HG03064 (cell line): ENCODE results near the gene PSTPIP1.

Experiments used
- ATAC-seq: cut with Tn5 transposase; IDR thresholded peaks from one replicate; pipeline ENCODE4 v1.9.1; 2021; ENCODE audit warnings: low read depth; ENCODE audit not compliant: unreplicated experiment

PSTPIP1 gene

DNA sequence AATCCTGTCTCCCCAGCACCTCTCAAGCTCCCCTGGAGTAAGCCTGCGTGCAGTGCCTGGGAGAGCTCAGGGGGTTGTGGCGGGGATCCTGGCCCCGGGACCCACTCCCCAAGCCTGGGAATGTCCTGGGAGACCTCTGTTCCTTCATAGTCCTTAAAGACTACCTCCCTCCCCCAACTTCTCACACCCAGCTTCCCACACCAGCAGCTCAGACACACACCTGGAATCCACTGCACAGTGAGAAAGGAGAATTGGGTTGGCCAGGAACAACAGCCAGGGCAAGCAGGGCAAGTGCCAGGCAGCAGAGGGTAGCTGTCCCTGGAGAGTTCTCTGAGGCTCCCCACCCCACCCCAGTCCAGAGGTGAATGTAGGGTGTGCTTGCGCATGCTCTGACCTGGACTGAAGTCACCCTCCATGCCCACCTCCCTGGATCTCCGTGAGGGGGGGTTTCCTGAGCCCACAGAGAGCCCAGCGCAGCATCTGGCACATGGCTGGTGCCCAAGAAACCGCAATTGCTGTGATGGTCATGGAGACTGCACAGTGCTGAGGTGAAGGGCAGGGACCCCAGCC, 22.2 kb downstream of the PSTPIP1 start:
- no peak for ATAC-seq

DNA sequence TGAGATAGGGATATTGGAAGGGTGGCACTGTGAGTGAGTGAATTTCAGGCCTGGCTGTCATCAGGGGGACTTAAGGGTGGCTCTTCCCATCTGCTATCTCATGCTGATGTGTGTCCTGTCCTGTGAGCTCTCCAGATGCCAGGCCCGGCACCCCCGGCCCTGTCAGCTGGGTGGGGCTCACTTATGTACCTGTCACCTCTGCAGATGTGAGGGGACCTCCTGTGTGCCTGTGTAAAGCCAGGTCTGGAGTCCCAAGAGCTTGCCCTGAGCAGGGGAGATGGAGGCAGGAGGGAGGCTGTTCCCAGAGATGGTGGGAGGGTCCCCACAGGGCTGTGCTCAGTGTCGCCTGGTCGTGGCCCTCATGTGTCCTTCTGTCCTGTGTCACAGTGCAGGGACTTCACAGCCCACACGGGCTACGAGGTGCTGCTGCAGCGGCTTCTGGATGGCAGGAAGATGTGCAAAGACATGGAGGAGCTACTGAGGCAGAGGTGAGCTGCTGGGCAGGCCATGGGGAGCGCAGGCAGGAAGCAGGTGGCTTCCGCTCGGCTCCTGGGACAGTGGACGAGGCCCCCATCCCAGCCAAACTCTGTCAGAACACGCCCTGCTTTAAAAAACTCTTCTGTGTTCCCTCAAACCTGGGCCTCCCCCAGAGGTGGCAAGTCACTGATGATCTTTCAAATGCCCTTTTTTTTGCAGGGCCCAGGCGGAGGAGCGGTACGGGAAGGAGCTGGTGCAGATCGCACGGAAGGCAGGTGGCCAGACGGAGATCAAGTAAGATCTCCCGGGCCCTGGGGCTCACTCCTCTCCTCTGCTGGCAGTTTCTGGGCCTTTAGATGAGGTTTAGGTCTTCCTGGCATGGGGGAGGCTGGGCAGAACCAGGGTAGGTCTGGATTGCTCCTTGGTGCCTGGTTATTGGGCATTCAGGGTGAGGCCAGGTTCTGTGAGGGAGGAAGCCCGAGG, 23.1 kb downstream of the PSTPIP1 start:
- no peak for ATAC-seq

DNA sequence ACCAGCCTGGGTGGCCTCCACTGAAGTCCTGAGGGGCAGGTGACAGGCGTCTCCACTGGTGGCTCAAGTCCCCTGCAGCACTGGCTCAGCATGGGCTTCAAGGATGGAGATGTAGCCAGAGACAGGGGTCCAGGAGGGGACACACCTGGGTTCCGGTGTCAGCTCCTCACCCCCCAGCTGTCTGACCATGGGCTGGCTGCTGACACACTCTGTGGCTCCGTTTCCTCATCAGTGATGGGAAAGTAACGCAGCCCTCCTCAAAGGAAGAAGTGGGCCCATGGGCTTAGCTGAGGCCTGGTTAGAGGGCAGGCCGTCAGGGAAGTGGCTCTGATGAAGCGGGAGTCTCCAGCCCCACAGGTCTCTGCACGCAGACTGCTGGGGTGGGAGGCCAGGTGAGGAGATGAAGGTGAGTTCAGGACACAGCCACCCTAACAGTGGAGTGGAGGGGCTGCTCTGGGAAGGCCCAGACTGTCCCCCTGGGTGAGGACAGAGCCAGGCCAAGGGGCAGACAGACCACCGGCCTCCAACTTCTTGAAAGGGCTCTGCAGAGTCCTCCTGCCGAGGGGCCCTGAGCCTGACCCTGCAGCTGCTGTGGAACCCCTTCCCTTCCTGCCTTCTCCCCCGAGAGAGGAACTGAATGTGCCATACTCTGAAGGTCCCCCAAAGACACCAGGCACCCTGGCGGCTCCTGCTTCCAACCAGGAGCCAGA, 24.0 kb downstream of the PSTPIP1 start:
- no peak for ATAC-seq

DNA sequence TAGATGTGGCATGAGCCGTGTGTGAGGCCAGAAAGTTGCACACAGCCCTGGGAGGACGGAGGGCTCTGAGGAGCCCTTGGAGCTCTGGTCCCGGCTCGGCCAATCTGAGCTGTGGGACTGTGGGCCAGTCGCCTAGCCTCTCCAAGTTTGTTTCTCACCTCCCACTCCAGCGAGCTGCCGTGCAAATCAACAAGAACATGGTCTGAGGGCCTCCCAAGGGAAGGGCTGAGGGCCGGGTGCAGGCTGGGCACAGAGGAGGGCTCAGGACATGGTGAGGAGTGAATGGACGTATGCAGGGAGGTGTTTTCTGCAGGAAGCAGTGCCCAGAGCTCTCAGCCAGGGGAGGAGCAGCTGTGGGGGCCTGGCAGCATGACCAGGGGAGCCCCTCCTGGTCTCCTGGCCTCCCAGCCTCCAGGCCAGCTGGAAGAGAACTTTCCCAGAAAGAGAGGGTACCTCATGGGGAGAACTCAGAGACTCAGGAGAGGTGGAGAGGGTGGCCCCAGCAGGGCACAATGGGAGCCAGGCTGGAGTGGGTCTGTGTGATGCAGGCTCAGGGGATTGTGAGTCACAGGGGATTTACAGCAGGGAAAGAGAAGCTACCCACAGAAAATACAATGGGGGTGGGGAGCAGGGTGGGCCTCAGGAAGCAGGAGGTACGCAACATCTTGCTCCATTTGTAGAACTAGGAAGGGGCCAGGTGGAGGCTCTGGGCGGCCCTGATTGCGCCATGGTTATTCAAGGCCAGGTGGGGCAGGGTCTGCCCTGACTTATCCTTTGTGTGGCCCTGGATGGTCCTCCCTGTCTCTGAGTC, 24.8 kb downstream of the PSTPIP1 start:
- ATAC-seq = no peak

GRCh38 chr15:77020348-77021087, 25.6 kb downstream of the PSTPIP1 start:
- no peak for ATAC-seq

- no peak for ATAC-seq
Measured at GRCh38 chr15:77021088-77021481, 26.2 kb downstream of the PSTPIP1 start.

DNA sequence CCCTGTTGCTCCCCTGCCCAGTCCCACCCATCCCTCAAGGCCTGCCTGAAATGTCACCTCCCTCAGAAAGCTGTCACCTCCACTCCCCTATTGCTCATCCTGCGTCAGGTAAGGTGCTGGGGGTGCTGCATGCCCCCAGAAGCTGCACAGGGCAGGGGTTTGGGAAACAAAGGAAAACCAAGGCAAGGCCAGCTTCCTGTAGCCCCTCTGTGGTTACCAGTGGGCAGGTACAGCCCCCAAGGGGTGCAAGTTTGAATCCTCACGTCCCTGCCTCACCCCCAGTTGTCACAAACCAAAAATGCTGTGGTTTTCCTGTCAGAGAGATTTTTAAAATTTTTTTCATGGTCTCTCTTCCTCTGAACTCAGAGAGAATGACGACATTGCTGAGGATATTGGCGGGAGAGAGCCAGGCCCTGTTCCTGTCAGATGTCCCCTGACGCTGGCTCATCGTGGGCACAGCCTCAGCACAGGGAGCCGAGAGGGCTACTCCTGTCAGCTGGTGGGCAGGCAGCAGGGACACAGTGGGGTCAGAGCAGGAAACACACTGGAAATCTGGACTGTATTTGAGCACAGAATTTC, 27.0 kb downstream of the PSTPIP1 start:
- ATAC-seq = no peak

DNA sequence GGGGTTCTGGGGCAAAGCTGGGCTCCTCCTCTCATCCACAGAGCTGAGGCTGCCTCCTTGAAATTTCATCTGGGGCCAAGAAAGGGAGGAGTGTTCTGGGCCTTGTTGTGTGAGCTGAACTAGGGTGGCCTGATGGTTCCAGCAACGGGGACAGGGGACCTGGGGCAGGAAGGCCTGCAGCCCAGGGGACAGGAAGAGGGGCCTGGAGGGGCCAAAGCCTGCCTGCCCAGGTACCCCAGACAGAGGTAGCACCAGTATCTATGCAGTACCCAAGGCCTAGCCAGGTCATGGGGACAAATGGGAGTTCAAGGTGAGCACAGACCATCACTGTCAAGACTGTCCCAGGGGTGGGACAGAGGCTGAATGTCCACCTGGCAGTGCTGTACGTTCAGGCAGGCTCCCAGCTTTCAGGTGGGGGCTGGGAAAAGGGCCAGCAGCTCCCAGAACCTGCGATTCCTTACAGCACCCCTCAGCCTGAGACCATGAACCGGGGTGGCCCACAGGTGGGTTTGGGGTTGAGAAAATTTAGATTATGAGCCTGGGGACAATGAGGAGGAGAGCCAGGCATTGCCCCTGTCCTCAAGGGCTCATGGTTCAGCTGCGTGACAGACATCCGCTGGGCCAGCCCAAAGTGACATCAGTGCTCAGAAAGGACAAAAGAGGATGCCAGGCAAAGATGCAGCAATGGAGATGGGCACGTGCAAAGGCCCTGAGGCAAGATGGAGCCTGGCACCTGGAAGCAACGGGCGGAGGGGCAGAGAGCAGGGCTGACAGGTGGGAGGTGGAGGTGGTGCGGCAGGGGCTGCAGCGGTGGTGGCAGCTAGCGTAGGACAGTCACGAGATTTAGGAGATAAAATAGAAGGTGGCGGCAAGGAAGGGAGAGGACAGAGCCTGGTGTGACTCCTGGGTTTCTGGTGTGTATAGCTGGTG, 28.0 kb downstream of the PSTPIP1 start:
- no peak for ATAC-seq

- no peak for ATAC-seq
Measured at GRCh38 chr15:77023576-77024272, 28.8 kb downstream of the PSTPIP1 start.

DNA sequence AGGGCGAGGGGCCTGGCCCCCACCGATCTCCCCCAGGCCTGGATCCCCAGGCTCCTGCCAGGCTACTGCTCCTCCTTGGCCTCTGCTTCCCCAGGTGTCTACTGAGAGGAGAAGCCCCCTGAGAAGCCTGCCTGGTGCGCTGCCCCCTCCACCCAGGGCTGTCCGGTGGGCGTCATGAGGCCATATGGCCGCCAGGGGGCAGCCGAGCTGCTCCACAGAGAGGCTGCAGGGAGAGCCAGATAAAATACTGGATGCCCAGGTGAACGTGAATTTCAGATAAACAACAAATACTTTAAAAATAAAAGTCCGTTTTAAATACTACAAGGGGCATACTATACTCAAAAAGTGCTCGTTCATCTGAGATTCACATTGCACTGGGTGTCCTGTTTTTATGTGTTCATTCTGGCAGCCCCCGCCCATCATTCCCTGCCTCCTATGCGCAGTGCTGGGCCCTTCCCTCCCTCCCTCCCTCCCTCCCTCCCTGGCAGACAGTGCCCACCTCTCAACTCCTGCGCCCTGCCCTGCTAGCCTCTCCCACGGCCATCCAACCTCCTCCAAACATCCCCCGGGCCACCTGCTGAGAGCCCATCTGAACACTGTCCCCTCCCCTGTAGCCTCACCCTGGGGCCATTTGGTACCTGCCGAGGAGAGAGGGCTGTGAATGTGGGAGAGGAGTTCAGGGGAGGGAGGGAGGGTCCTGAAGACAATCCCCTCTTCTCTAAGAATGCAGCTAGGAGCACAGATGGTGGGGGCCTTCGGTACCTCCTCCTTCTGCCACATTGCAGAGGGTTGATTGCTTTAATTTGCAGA, 29.6 kb downstream of the PSTPIP1 start:
- ATAC-seq = no peak

GRCh38 chr15:77025083-77025901, 30.4 kb downstream of the PSTPIP1 start:
- ATAC-seq = no peak

GRCh38 chr15:77025941-77026411, 31.1 kb downstream of the PSTPIP1 start:
- no peak for ATAC-seq

GRCh38 chr15:77026501-77027110, 31.7 kb downstream of the PSTPIP1 start:
- no peak for ATAC-seq

GRCh38 chr15:77027111-77027696, 32.3 kb downstream of the PSTPIP1 start:
- no peak for ATAC-seq

DNA sequence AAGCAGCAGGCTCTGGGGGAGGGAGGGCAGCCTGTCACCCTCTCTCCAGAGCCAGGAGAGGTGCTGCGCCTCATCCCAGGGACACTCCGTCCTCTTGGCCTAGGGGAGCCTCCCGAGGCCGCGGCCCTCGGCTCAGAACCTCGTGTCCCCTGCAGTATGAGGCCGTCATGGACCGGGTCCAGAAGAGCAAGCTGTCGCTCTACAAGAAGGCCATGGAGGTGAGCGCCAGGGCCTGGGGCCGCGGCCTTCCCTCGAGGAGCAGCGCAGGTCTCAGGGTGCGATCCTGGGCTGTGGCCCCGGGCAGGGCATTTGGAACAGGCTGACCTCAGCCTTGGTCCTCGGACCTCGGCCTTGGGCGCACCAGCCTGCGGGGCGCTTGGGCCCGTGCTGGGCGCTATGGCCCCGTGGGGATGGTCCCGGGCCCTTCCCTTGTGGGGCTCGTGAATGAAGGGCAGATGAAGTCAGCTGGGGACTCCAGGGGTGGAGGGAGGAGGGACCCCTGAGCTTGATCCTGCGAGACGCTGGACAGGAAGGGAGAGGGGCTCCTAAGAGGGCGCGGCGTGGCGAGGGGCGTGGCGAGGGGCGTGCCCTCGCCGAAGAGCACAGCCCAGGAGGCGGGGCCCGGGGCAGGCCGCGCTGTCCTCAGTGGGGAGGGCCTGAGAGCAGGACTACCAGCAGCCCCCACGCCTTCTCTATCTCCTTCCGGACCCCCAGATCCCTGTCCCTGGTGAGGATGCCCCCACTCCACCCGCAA, 32.9 kb downstream of the PSTPIP1 start:
- no peak for ATAC-seq
